Uterus (tissue), 4 donors: ENCODE results near the gene COL26A1. TPM values are rescaled to one million over a fixed set of nuclear protein-coding genes. Genes with fewer than 3 reads are reported as not detected.
A peak's percentile ranks its signal among the peaks of the same experiment; 100 is the strongest.
"Not testable (repeated sequence)": the region's sequence is repeated elsewhere in the genome, so short reads cannot be mapped to it uniquely, and the experiment has no call there.

Experiments
- DNase-seq, 2 donors: peaks; one replicate each; pipeline ENCODE4 v3.0.0-alpha.2; 2019 to 2020
- H3K27ac ChIP-seq, 2 donors: fragments of 200-600 bp; sonication (generic); 1 replicate in 1 of 2; 2 replicates in 1 of 2; pipeline ENCODE4 v1.5.1; 2016 to 2018
- H3K27me3 ChIP-seq, 2 donors: fragments of 200-600 bp; sonication (generic); one replicate each; pipeline ENCODE4 v1.5.1; 2018 to 2019; ENCODE audit warnings: control low read depth in 1 of 2
- H3K36me3 ChIP-seq, 2 donors: fragments of 200-600 bp; sonication (generic); one replicate each; pipeline ENCODE4 v1.5.1; 2019; ENCODE audit warnings: control low read depth in 1 of 2
- H3K4me1 ChIP-seq, 2 donors: fragments of 200-600 bp; sonication (generic); one replicate each; pipeline ENCODE4 v1.5.1; 2018 to 2019; ENCODE audit warnings: control low read depth in 1 of 2
- H3K4me3 ChIP-seq, 2 donors: fragments of 200-600 bp; sonication (generic); 1 replicate in 1 of 2; 2 replicates in 1 of 2; pipeline ENCODE4 v1.5.1; 2018 to 2019; ENCODE audit warnings: mild to moderate bottlenecking in 1 of 2
- H3K9me3 ChIP-seq, 2 donors: fragments of 200-600 bp; sonication (generic); one replicate each; pipeline ENCODE4 v1.5.1; 2019; ENCODE audit warnings: control low read depth in 1 of 2
- CTCF ChIP-seq, 4 experiments: fragments of 200-600 bp in 2 of 4; fragments of 450-650 bp in 2 of 4; sonication (generic) in 2 of 4; IDR thresholded peaks; one replicate each; pipeline ENCODE4 v1.5.1; 2016 to 2019; ENCODE audit warnings: antibody characterized with exemption in 4 of 4, mild to moderate bottlenecking in 2 of 4, moderate library complexity in 1 of 4
- POLR2A ChIP-seq, 2 donors: fragments of 450-650 bp; IDR thresholded peaks; one replicate each; pipeline ENCODE4 v1.6.1; 2016; ENCODE audit warnings: antibody characterized with exemption in 2 of 2, mild to moderate bottlenecking in 1 of 2, moderate library complexity in 1 of 2
- intact Hi-C: fragments of 100-400 bp; cut with DNase I; formaldehyde crosslinking; loops from one replicate; pipeline ENCODE4 v1.15.1; 2023; ENCODE audit warnings: low total_unique reads
- total RNA-seq, 4 donors: library from RNA; depleted of rRNA in 3 of 4; stranded (reverse); fragments of >200 nt in 3 of 4; gene quantifications; one replicate each; pipeline versions ENCODE4 v1.1.0 to v1.2.4, GENCODE V29; 2014 to 2023
- donor health status: DM: yes; HTN: yes; CAD: no.

Gene COL26A1
- total RNA-seq, 4 donors from 2014 or later, result 0.30 to 11.8 TPM; not detected in 2

DNA sequence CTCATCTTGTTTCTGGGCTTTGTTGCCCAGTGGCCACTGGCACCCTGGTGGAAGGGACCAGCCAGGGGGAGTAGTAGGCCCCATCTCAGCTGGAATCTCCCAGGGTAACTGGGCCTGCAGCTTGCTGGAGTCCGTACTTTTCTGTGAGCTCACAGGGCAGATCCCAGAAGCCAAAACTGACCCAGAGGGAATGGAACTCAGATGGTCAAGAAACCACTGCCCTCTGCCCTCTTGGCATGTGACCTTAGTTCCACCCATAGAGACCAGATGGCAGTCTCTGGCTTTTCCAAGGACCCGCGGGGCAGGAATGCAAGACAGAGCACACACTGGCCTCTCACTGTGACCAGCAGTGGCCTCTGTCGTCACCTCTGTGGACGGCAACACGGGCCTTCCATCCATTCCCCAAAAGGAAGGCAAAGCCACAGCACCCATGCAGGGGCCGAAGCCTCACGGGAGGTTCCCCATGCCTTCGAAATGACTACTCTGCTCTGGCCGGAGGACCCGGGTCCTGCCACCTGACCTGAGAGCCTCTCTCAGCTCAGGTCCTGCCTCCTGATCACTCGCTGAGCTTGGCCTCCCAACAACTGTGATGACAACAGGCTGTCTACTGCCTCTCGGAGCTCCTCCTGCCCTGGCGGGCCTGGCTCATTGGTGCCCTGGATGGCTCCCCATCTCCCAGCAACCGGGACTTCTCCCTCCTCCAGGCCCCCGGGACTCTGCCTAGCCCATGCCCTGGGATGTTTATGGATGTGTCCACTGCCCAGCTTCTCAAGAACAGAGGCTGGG lies 236.5 kb downstream of the COL26A1 start:
- peak overlapping the region in 1 of 2 donors; percentile 20 for H3K27ac ChIP-seq
- H3K27me3 ChIP-seq, result no peaks in the 10 kb centered on the region
- no peaks in the 10 kb centered on the region for H3K4me1 ChIP-seq
- no peak for TF ChIP-seq CTCF (IDR thresholded peaks at IDR 0.05)
- no peaks in the 10 kb centered on the region for H3K36me3 ChIP-seq
- H3K9me3 ChIP-seq, result no peaks in the 10 kb centered on the region
- intact Hi-C loops, result no loop called here
- H3K4me3 ChIP-seq, result no peak overlapping the region
- DNase-seq, result peak in 1 of 2 donors; percentile 20

DNA sequence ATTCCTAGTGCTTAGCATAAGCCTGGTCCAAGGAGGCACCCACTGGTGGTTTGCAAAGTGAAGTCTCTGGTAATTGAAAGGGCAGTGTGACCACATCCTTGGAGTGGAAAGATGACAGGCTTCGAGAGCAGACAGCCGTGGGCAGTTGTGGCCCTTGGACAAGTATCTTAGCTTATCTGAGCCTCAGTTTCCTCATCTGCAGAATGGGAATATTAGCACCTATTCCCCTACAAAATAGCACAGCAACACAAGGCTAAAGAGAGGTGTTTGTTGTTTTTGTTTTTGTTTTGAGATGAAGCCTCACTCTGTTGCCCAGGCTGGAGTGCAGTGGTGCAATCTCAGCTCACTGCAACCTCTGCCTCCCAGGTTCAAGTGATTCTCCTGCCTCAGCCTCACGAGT lies 237.1 kb downstream of the COL26A1 start:
- intact Hi-C loops, result no loop called here
- no peaks in the 10 kb centered on the region for H3K4me1 ChIP-seq
- no peaks in the 10 kb centered on the region for H3K36me3 ChIP-seq
- no peak for TF ChIP-seq POLR2A (IDR thresholded peaks at IDR 0.05)
- TF ChIP-seq CTCF (IDR thresholded peaks at IDR 0.05), result no peak
- no peaks in the 10 kb centered on the region for H3K27me3 ChIP-seq
- H3K9me3 ChIP-seq, result no peaks in the 10 kb centered on the region
- H3K27ac ChIP-seq, result no peak overlapping the region
- H3K4me3 ChIP-seq, result no peak overlapping the region
- no peak for DNase-seq

DNA sequence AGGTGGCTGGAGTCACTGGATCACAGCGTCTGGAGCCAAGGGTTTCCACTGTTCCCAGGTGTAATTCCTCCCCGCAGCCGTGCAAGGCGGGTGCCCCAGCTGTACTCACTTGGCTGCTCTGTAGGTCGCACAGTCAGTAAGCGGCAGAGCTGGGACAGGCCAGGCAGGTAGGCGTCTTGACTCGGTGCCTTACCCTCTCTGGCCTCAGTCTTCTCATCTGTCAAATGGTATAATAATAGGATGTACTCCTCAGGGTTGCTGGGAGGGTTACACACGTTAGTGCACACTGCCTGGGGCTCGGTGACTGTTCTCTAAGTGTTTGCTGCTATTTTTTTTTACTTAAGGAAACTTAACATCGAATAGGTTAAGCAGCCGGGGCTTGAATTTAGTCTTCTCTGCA lies 239.4 kb downstream of the COL26A1 start:
- Histone ChIP-seq H3K36me3 (no peaks in the 10 kb centered on the region), H3K4me3 (no peak overlapping the region), H3K27me3 (no peaks in the 10 kb centered on the region), H3K27ac (no peak overlapping the region), H3K4me1 (no peaks in the 10 kb centered on the region), H3K9me3 (no peaks in the 10 kb centered on the region)
- TF ChIP-seq POLR2A (IDR thresholded peaks at IDR 0.05) (no peak), CTCF (IDR thresholded peaks at IDR 0.05) (no peak)
- intact Hi-C loops, result no loop called here
- DNase-seq, result no peak

- TF ChIP-seq CTCF (IDR thresholded peaks at IDR 0.05), result peak; percentile 73 to 85 (median 80)
- TF ChIP-seq POLR2A (IDR thresholded peaks at IDR 0.05), result no peak
- DNase-seq, result peak; percentile 60 to 66
- Histone ChIP-seq H3K9me3 (no peaks in the 10 kb centered on the region), H3K27ac (no peak overlapping the region), H3K36me3 (no peaks in the 10 kb centered on the region), H3K4me3 (no peak overlapping the region), H3K27me3 (no peaks in the 10 kb centered on the region), H3K4me1 (no peaks in the 10 kb centered on the region)
- intact Hi-C loops, result no loop called here
Measured at GRCh38 chr7:101602484-101603241, 240.0 kb downstream of the COL26A1 start.

DNA sequence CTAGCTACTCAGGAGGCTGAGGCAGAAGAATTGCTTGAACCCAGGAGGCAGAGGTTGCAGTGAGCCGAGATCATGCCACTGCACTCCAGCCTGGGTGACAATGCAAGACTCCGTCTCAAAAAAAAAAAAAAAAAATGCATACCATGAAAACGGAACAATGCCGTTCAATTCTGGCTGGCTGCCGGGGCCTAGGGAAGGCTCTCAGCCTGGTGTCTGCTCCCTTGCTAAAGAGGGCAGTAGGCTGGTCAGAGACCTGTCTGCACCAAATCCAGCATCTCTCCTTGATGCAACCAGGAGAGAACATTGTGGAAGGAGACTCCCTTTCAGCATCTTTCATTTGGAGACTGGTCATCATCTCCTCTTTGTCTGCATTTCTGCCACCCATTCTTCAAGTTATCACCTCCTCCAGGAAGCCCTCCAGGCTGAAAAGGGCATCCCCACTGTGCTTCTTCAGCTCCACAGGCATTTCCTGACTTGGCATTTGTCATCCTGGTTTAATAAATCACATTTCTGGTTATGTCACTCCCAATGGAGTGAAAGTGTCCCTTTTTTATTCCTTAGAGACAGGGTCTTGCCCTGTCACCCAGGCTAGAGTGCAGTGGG lies 241.8 kb downstream of the COL26A1 start:
- no peak for DNase-seq
- Histone ChIP-seq H3K4me1 (no peaks in the 10 kb centered on the region), H3K27me3 (no peaks in the 10 kb centered on the region), H3K36me3 (no peaks in the 10 kb centered on the region), H3K27ac (no peak overlapping the region), H3K4me3 (no peak overlapping the region), H3K9me3 (no peaks in the 10 kb centered on the region)
- no peak for TF ChIP-seq CTCF (IDR thresholded peaks at IDR 0.05)
- no peak for TF ChIP-seq POLR2A (IDR thresholded peaks at IDR 0.05)
- intact Hi-C loops, result no loop called here

DNA sequence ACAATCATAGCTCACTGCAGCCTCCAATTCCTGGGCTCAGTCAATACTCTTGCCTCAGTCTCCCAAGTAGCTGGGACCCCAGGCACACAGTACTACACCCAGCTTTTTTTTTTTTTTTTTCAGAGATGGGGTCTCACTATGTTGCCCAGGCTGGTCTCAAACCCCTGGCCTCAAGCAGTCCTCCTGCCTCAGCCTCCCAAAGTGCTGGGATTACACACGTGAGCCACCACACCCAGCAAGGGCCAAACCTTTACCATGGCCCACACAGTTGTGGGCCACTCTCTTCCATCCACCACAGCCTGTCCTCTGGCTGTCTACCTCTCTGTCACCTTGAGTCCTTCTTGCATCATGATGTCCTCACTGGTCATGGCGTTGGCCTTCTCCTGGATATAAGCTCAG lies 242.3 kb downstream of the COL26A1 start:
- DNase-seq, intact Hi-C loops: not testable (repeated sequence)

More for the DNA sequence above, 242.3 kb downstream of the COL26A1 start:
- not testable (repeated sequence) for H3K27ac ChIP-seq, H3K4me1 ChIP-seq, H3K9me3 ChIP-seq, H3K27me3 ChIP-seq, H3K36me3 ChIP-seq, H3K4me3 ChIP-seq
